GM23248 (cell line): Measurements from ENCODE around the gene EIF4G1. TPM values are rescaled to one million over a fixed set of nuclear protein-coding genes. Genes with fewer than 3 reads are reported as not detected.
"Not testable (repeated sequence)": the region's sequence is repeated elsewhere in the genome, so short reads cannot be mapped to it uniquely, and the experiment has no call there.

ENCODE experiments used
- DNase-seq: peaks from one replicate; pipeline ENCODE4 v3.0.0-alpha.2; 2015
- H2AFZ ChIP-seq: fragments of 200-600 bp; sonication (generic); 2 replicates; pipeline ENCODE4 v1.6.1; 2016; ENCODE audit warnings: antibody characterized with exemption
- H3F3A ChIP-seq: fragments of 200-600 bp; sonication (generic); 2 replicates; pipeline ENCODE4 v1.6.1; 2016; ENCODE audit warnings: mild to moderate bottlenecking, antibody characterized with exemption, mixed run types; ENCODE audit not compliant: insufficient read depth
- H3K27ac ChIP-seq: fragments of 200-600 bp; sonication (generic); 2 replicates; pipeline ENCODE4 v1.5.1; 2016; ENCODE audit warnings: mild to moderate bottlenecking
- H3K27me3 ChIP-seq: fragments of 200-600 bp; sonication (generic); replicated peaks from 2 replicates; pipeline ENCODE4 v1.6.1; 2016; ENCODE audit warnings: mild to moderate bottlenecking; ENCODE audit not compliant: insufficient read depth
- H3K36me3 ChIP-seq: fragments of 200-600 bp; sonication (generic); 2 replicates; pipeline ENCODE4 v1.6.1; 2016; ENCODE audit warnings: low read depth, mild to moderate bottlenecking
- H3K4me1 ChIP-seq: fragments of 200-600 bp; sonication (generic); 2 replicates; pipeline ENCODE4 v1.6.1; 2016; ENCODE audit warnings: mild to moderate bottlenecking; ENCODE audit not compliant: insufficient read depth
- H3K4me2 ChIP-seq: fragments of 200-600 bp; sonication (generic); one replicate; pipeline ENCODE4 v1.6.1; 2016; ENCODE audit warnings: mild to moderate bottlenecking; ENCODE audit not compliant: unreplicated experiment
- H3K4me3 ChIP-seq: fragments of 200-600 bp; sonication (generic); 2 replicates; pipeline ENCODE4 v1.5.1; 2016; ENCODE audit warnings: mild to moderate bottlenecking
- H3K79me2 ChIP-seq: fragments of 200-600 bp; sonication (generic); 2 replicates; pipeline ENCODE4 v1.6.1; 2016; ENCODE audit warnings: mild to moderate bottlenecking; ENCODE audit not compliant: insufficient read depth
- H3K9ac ChIP-seq: fragments of 200-600 bp; sonication (generic); 2 replicates; pipeline ENCODE4 v1.6.1; 2016; ENCODE audit warnings: mild to moderate bottlenecking
- H3K9me2 ChIP-seq: fragments of 200-600 bp; sonication (generic); 2 replicates; pipeline ENCODE4 v1.6.1; 2016; ENCODE audit warnings: mixed run types, mild to moderate bottlenecking, moderate library complexity; ENCODE audit not compliant: insufficient read depth
- H3K9me3 ChIP-seq: fragments of 200-600 bp; sonication (generic); one replicate; pipeline ENCODE4 v1.6.1; 2017; ENCODE audit warnings: low read depth
- H4K20me1 ChIP-seq: fragments of 200-600 bp; sonication (generic); 2 replicates; pipeline ENCODE4 v1.6.0; 2016; ENCODE audit not compliant: insufficient read depth
- EZH2 ChIP-seq: fragments of 200-600 bp; sonication (generic); IDR thresholded peaks from 2 replicates; pipeline ENCODE4 v1.6.1; 2018; ENCODE audit warnings: antibody characterized with exemption, mild to moderate bottlenecking; ENCODE audit not compliant: insufficient read depth, poor library complexity, severe bottlenecking
- EZH2phosphoT487 ChIP-seq: fragments of 200-600 bp; sonication (generic); IDR thresholded peaks from 2 replicates; pipeline ENCODE4 v1.6.1; 2018; ENCODE audit warnings: antibody characterized with exemption, moderate library complexity, mild to moderate bottlenecking, low read depth; ENCODE audit not compliant: insufficient read depth
- WGBS, 2 experiments: methylation state at CpG; one replicate each; pipeline ENCODE4 v1.1.6; 2015 to 2017; ENCODE audit warnings: low lambda C conversion rate in 2 of 2, low coverage in 1 of 2; ENCODE audit errors: missing lambda C conversion rate in 2 of 2; 5-methylcytosine and 5-hydroxymethylcytosine counted together
- in situ Hi-C: fragments of 300-500 bp; cut with MboI; formaldehyde crosslinking; loops from 2 replicates; pipeline ENCODE4 v1.15.0; 2020
- polyA plus RNA-seq: library from polyadenylated mRNA; unstranded; fragments of >200 nt; fragmentation: Nextera tagmentation; extraction: Ambion mirVana; gene quantifications from 2 replicates; pipeline ENCODE4 v1.2.1, GENCODE V29; 2016
- total RNA-seq: library from RNA; depleted of rRNA; stranded (reverse); fragments of >200 nt; shearing (Covaris generic); gene quantifications from 2 replicates; pipeline ENCODE4 v1.2.3, GENCODE V29; 2014

Gene EIF4G1
- total and polyA plus RNA-seq, 2 experiments from 2014 or later, result 184 to 370 TPM

GRCh38 chr3:184338511-184338945 is 24.1 kb downstream of the EIF4G1 start:
- Histone ChIP-seq H3K9me3 (no peaks in the 10 kb centered on the region), H3K27ac (peak overlapping the region; percentile 94), H3K27me3 (no peaks in the 10 kb centered on the region), H3K9me2 (no peaks in the 10 kb centered on the region), H2AFZ (no peak overlapping the region), H3K9ac (no peak overlapping the region), H3K36me3 (peaks cover 11% of the 10 kb centered on the region; the same call in 1 of the 2 replicates), H4K20me1 (no peaks in the 10 kb centered on the region), H3K4me3 (no peak overlapping the region), H3F3A (peaks cover 41% of the 10 kb centered on the region), H3K4me1 (peaks cover 55% of the 10 kb centered on the region), H3K4me2 (peak overlapping the region; percentile 13), H3K79me2 (peaks cover 47% of the 10 kb centered on the region)
- in situ Hi-C loops, result no loop called here
- peak; percentile 54 for DNase-seq
- WGBS, 2 experiments, result 34 to 36% methylated on average over 35 to 36 of the region's 37 CpGs
- TF ChIP-seq EZH2, result no peak
- TF ChIP-seq EZH2phosphoT487, result no peak

- Histone ChIP-seq H4K20me1 (no peaks in the 10 kb centered on the region), H3K9me2 (no peaks in the 10 kb centered on the region), H3K4me2 (no peak overlapping the region), H3K36me3 (peaks cover 8% of the 10 kb centered on the region; the same call in 1 of the 2 replicates), H3K79me2 (peaks cover 46% of the 10 kb centered on the region), H3K9ac (no peak overlapping the region), H3K27ac (no peak overlapping the region), H3F3A (peaks cover 37% of the 10 kb centered on the region), H3K9me3 (no peaks in the 10 kb centered on the region), H3K4me1 (peaks cover 50% of the 10 kb centered on the region), H2AFZ (no peak overlapping the region), H3K27me3 (no peaks in the 10 kb centered on the region), H3K4me3 (no peak overlapping the region)
- no peak for DNase-seq
- in situ Hi-C loops, result no loop called here
- TF ChIP-seq EZH2phosphoT487 (no peak), EZH2 (no peak)
- 71 to 75% methylated on average over 6 to 8 of the region's 8 CpGs for WGBS, 2 experiments
Measured at GRCh38 chr3:184339001-184339400, 24.6 kb downstream of the EIF4G1 start.

GRCh38 chr3:184339451-184340135 is 25.2 kb downstream of the EIF4G1 start:
- H2AFZ ChIP-seq, H3K4me3 ChIP-seq, in situ Hi-C loops, H3K9ac ChIP-seq, H3K36me3 ChIP-seq, H4K20me1 ChIP-seq, H3K4me2 ChIP-seq, H3K9me3 ChIP-seq, H3K27me3 ChIP-seq, DNase-seq, H3K9me2 ChIP-seq, H3K27ac ChIP-seq: not testable (repeated sequence)
- H3K4me1 ChIP-seq, result peaks cover 45% of the 10 kb centered on the region
- 94 to 95% methylated on average over 19 of the region's 19 CpGs for WGBS, 2 experiments
- H3F3A ChIP-seq, result peaks cover 31% of the 10 kb centered on the region
- peaks cover 46% of the 10 kb centered on the region for H3K79me2 ChIP-seq

GRCh38 chr3:184341925-184342324 is 27.5 kb downstream of the EIF4G1 start:
- Histone ChIP-seq H2AFZ (no peak overlapping the region), H3F3A (peaks cover 15% of the 10 kb centered on the region), H3K9ac (no peak overlapping the region), H3K4me2 (no peak overlapping the region), H3K4me1 (peaks cover 39% of the 10 kb centered on the region), H4K20me1 (no peaks in the 10 kb centered on the region), H3K9me3 (no peaks in the 10 kb centered on the region), H3K79me2 (peaks cover 39% of the 10 kb centered on the region), H3K27me3 (no peaks in the 10 kb centered on the region), H3K27ac (no peak overlapping the region), H3K4me3 (no peak overlapping the region), H3K9me2 (no peaks in the 10 kb centered on the region), H3K36me3 (no peaks in the 10 kb centered on the region)
- TF ChIP-seq EZH2phosphoT487, result no peak
- no peak for TF ChIP-seq EZH2
- DNase-seq, result no peak
- WGBS, 2 experiments, result 87 to 95% methylated on average over 7 of the region's 7 CpGs
- in situ Hi-C loops, result no loop called here
